Fibroblast of pulmonary artery (primary cell): ENCODE results near the gene ZCCHC14.

ENCODE experiments used
- DNase-seq: peaks from one replicate; pipeline ENCODE4 v3.0.0-alpha.2; 2010; ENCODE audit warnings: low read depth
- H3K4me3 ChIP-seq: replicated peaks from 2 replicates; pipeline ENCODE4 v1.5.1; 2011; ENCODE audit warnings: low read depth, mild to moderate bottlenecking, control low read depth, low read length, moderate library complexity
- CTCF ChIP-seq: IDR thresholded peaks from 2 replicates; pipeline ENCODE4 v1.5.1; 2011; ENCODE audit warnings: mild to moderate bottlenecking, control low read depth, low read length, inconsistent platforms; ENCODE audit errors: missing control alignments

Gene ZCCHC14

DNA sequence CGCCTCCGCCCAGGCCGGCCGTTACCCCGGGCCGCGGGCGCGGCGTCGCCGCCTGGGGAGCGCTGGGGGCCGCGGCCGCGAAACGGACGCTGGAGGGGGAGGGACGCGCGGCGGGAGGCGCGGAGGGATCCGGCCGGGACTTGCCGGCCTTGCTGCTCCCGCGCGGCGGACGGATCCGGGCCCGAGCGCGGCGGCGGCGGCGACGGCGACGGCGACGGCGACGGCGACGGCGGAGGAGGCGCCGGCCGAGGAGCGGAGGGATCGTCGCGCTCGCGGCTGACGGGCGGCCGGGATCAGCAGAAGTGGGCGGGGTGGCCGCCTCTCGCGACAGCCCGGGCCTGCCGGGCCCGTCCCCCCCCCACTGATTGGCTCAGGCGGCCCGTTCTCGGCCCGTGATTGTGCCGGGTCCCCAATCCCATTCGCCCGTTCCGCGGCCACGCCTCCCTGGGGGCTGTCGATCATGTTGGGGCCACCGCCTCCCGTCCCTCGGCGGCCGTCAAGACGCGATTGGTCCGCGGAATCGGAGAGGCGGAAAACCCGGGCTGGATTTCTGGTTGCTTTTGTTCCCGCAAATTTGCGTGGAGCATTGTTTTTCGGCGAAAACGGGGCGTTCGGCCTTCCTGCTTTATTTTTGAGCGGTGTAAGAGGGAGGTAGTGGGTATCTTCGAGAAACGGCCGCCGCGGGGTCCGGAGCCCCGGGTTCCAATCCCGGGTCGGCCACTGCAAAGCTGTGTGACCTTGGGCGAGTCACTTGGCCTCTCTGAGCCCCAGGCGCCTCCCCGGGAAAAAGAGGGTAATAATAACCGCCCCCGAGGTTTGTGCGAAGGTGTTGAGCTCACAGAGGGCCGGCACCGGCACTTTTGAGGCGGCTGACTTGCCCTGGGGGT, at the start of gene ZCCHC14:
Gene ZCCHC14, minus strand, starts transcription at position 304 of the 887 bp plus-strand sequence. CDS start 786 bp downstream, outside the sequence.
- peak; percentile 98 for DNase-seq
- peak within 1 kb of the TSS; percentile 50 for H3K4me3 ChIP-seq
- TF ChIP-seq CTCF, result no peak

- no peak for TF ChIP-seq CTCF
- peak; percentile 45 for DNase-seq
- peak overlapping the region; percentile 31 for H3K4me3 ChIP-seq
Observed at GRCh38 chr16:87541872-87542234, 49.0 kb upstream of the ZCCHC14 start.

DNA sequence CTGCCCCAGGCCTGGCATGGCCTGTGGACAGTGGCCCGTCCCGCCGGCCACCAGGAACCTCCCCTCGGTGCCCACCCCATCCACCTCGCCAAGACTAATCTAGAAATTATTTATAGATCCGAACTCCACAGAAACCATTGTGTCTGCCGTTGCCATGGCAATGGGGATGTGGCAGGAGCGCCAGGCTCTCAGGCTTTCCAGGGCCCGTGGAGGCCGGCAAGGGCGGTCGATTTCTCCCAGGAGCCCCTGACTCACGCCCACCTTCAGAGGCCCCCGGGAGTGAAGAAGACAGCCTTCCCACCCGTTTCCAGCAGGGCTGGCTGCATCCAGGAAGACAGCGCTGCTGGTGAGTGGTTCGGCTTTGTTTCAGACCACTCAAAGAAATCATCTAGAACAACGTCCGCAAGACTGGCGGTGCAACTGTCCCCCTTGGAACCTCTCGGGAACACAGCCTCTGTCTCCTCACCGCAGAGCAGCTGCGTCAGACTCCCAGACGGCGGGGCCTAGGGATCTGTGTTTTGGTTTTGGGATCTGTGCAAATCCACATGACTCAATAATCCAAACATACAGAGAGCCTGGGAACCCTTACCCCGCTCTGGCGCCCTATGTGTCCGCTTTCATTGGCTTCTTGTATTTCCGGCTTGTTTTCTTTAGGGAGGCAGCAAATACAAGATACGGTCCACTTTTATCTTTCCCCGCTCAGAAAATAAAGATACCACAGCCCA, 48.5 kb upstream of the ZCCHC14 start:
- H3K4me3 ChIP-seq, result peak overlapping the region; percentile 31
- peak; percentile 66 for DNase-seq
- TF ChIP-seq CTCF, result no peak

DNA sequence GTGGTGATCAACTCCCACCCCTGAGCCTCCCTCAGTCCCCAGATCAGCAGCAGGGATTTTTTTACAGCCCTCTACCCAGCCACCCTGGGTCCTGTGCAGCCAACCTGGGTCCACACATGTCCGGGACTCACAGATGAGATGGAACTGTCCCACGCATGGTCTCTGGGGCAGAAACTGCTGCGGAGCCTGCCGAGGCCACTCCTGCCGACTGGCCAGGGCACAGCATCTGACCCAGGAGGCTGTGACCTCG, 48.0 kb upstream of the ZCCHC14 start:
- no peak for DNase-seq
- no peak for TF ChIP-seq CTCF
- no peak overlapping the region for H3K4me3 ChIP-seq

GRCh38 chr16:87540072-87540896, 47.5 kb upstream of the ZCCHC14 start:
- TF ChIP-seq CTCF, result no peak
- no peak overlapping the region for H3K4me3 ChIP-seq
- DNase-seq, result no peak

DNA sequence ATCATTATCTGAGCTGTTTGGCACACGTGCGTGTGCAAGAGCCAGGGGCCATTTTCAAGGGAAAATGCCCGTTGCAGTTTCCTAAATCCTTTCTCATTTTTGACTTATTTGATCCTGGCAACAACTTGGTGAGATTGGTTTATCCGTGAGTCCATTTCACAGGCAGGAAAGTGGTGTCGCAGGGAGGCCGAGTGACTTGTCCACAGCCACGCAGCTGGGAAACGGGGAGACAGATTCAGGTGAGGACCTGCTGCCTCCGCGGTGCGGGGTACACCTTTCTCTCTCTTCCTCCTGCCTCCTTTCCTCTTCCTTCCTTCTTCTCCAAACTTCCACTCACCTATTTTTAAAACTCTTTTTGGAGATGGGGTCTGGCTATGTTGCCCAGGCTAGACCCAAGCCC, 46.3 kb upstream of the ZCCHC14 start:
- no peak for TF ChIP-seq CTCF
- H3K4me3 ChIP-seq, result no peak overlapping the region
- no peak for DNase-seq
